ENCODE data around the gene PKN3. TPM values are rescaled to one million over a fixed set of nuclear protein-coding genes. Genes with fewer than 3 reads are reported as not detected.

PKN3 gene
- total and polyA plus RNA-seq, 4 donors, result 0.61 to 4.2 (median 1.5) TPM

GRCh38 chr9:128733256-128733655 is 31.0 kb downstream of the PKN3 start:
- H3K4me1 ChIP-seq (ENCODE audit: control insufficient read depth in 4 of 4, insufficient read depth in 4 of 4, low read length in 3 of 4), result no peaks in the 10 kb centered on the region
- no peak overlapping the region for H3K9ac ChIP-seq (ENCODE audit: low read depth in 1 of 2, low read length in 2 of 2)
- peak; percentile 79 for DNase-seq (ENCODE audit: low spot score)
- WGBS, result 45% methylated on average over 9 of the region's 9 CpGs
- no peaks in the 10 kb centered on the region for H3K27me3 ChIP-seq (ENCODE audit: control insufficient read depth in 4 of 4, insufficient read depth in 4 of 4, low read length in 3 of 4)
- TF ChIP-seq YY1 (IDR thresholded peaks at IDR 0.05), result peak; percentile 92
- TF ChIP-seq CTCF (IDR thresholded peaks at IDR 0.05; ENCODE audit: low read depth, low read length, missing input control), result peak; percentile 53
- no peak for TF ChIP-seq HNF4G (IDR thresholded peaks at IDR 0.05)
- TF ChIP-seq SP1 (IDR thresholded peaks at IDR 0.05), result no peak
- TF ChIP-seq TAF1 (conservative IDR thresholded peaks at IDR 0.05), result no peak
- TF ChIP-seq RAD21 (IDR thresholded peaks at IDR 0.05), result peak; percentile 88 to 91
- TF ChIP-seq RXRA (IDR thresholded peaks at IDR 0.05), result peak in 1 of 2 donors; percentile 51
- peak; percentile 9 to 33 for TF ChIP-seq HNF4A (conservative IDR thresholded peaks at IDR 0.05)
- no peak for TF ChIP-seq EGR1 (IDR thresholded peaks at IDR 0.05; ENCODE audit: low read depth in 2 of 2)
- TF ChIP-seq ZBTB33 (IDR thresholded peaks at IDR 0.05), result no peak
- no peak for TF ChIP-seq GABPA (IDR thresholded peaks at IDR 0.05 in 1 of 2, conservative IDR thresholded peaks at IDR 0.05 in 1 of 2)
- no peak for TF ChIP-seq FOXA1 (IDR thresholded peaks at IDR 0.05)
- no peak for TF ChIP-seq MAX (IDR thresholded peaks at IDR 0.05)
- TF ChIP-seq NR2F2 (IDR thresholded peaks at IDR 0.05), result no peak
- no peak for TF ChIP-seq FOXA2 (IDR thresholded peaks at IDR 0.05)
- no peak overlapping the region for H3K4me3 ChIP-seq (ENCODE audit: low read depth in 1 of 3, low read length in 3 of 3)
- H3K36me3 ChIP-seq (ENCODE audit: control insufficient read depth in 4 of 4, insufficient read depth in 3 of 4, low read depth in 1 of 4, low read length in 3 of 4), result peaks cover 11 to 48% (median 27%) of the 10 kb centered on the region in 4 donors
- H3K9me3 ChIP-seq (ENCODE audit: control insufficient read depth in 4 of 4, low read length in 3 of 4), result no peaks in the 10 kb centered on the region
- no peak overlapping the region for H3K27ac ChIP-seq (ENCODE audit: low read depth in 1 of 2, low read length in 2 of 2)

GRCh38 chr9:128735373-128735772 is 33.1 kb downstream of the PKN3 start:
- Histone ChIP-seq H3K27me3 (ENCODE audit: control insufficient read depth in 4 of 4, insufficient read depth in 4 of 4, low read length in 3 of 4) (no peaks in the 10 kb centered on the region), H3K9me3 (ENCODE audit: control insufficient read depth in 4 of 4, low read length in 3 of 4) (no peaks in the 10 kb centered on the region), H3K4me1 (ENCODE audit: control insufficient read depth in 4 of 4, insufficient read depth in 4 of 4, low read length in 3 of 4) (no peaks in the 10 kb centered on the region), H3K9ac (ENCODE audit: low read depth in 1 of 2, low read length in 2 of 2) (no peak overlapping the region), H3K4me3 (ENCODE audit: low read depth in 1 of 3, low read length in 3 of 3) (no peak overlapping the region), H3K27ac (ENCODE audit: low read depth in 1 of 2, low read length in 2 of 2) (no peak overlapping the region), H3K36me3 (ENCODE audit: control insufficient read depth in 4 of 4, insufficient read depth in 3 of 4, low read depth in 1 of 4, low read length in 3 of 4) (peaks cover 10 to 52% (median 37%) of the 10 kb centered on the region in 4 donors)
- 86% methylated on average over 2 of the region's 2 CpGs for whole genome bisulfite sequencing
- TF ChIP-seq NR2F2 (IDR thresholded peaks at IDR 0.05), result no peak
- TF ChIP-seq MAX (IDR thresholded peaks at IDR 0.05), result no peak
- TF ChIP-seq ATF3 (IDR thresholded peaks at IDR 0.05), result no peak
- no peak for TF ChIP-seq ZBTB33 (IDR thresholded peaks at IDR 0.05)
- TF ChIP-seq HNF4A (conservative IDR thresholded peaks at IDR 0.05), result no peak
- no peak for TF ChIP-seq RXRA (IDR thresholded peaks at IDR 0.05)
- TF ChIP-seq SP1 (IDR thresholded peaks at IDR 0.05), result no peak
- TF ChIP-seq REST (IDR thresholded peaks at IDR 0.05), result no peak
- no peak for TF ChIP-seq CTCF (IDR thresholded peaks at IDR 0.05; ENCODE audit: low read depth, low read length, missing input control)
- no peak for TF ChIP-seq GABPA (IDR thresholded peaks at IDR 0.05 in 1 of 2, conservative IDR thresholded peaks at IDR 0.05 in 1 of 2)
- TF ChIP-seq FOXA1 (IDR thresholded peaks at IDR 0.05), result no peak
- no peak for TF ChIP-seq RAD21 (IDR thresholded peaks at IDR 0.05)
- no peak for TF ChIP-seq YY1 (IDR thresholded peaks at IDR 0.05)
- no peak for TF ChIP-seq JUND (IDR thresholded peaks at IDR 0.05)
- DNase-seq (ENCODE audit: low spot score), result no peak

Data from liver (tissue), 9 donors.